ENCODE results near the gene KMT2A. TPM values are rescaled to one million over a fixed set of nuclear protein-coding genes. Genes with fewer than 3 reads are reported as not detected.
"Not testable (repeated sequence)": the region's sequence is repeated elsewhere in the genome, so short reads cannot be mapped to it uniquely, and the experiment has no call there.

Gene KMT2A
- total RNA-seq, 2 donors from 2014 or later = 71.4 to 99.3 TPM

DNA sequence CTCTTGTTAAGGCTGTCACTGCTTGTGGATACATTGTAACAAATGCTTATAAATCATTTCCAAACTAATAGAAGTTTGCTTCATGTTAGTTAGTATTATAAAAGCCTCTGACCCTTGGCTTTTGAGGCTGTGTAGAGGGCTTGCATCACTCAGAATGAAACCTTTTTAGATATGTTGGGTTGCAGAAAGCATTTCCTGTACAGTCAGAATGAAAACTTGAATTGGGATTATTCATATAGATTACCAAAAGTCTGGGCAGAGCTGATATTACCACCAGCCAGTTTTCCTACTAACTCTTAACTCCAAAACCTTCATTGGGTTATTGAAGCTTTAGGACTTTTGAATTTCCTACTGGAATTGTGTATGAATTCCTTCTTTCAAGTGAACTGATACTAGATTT, 12.0 kb downstream of the KMT2A start:
- no peaks in the 10 kb centered on the region for H3K9me3 Mint-ChIP-seq
- ATAC-seq (peak; percentile 80 to 89), DNase-seq (ENCODE audit: low spot score in 2 of 2) (no peak)
- peaks cover 0 to 40% of the 10 kb centered on the region in 2 donors for H3K36me3 Mint-ChIP-seq
- no peak overlapping the region for H3K27ac Mint-ChIP-seq

DNA sequence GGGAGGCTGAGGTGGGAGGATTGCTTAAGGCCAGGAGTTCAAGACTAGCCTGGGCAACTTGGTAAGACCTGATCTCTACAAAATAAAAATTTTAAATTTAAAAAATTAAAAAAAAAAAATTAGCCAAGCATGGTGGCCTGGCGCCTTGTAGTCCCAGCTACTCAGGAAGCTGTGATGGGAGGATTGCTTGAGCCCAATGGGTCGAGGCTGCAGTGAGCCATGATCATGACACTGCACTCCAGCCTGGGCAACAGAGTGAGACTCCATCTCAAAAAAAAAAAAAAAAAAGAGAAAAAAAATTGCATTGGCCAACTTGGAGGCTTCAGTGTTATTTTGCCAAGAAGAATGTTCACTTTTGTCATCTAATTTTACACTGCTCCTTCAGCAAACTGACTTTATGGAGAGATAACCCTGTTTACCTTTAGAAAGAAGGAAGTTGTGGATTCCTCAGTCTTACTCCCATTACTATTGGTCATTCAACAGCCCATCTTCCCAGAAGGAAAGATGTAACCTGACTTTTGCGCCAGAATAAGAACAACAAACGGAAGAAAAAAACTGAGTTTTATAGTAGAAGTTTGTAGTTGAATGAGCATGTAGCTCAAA, 13.1 kb downstream of the KMT2A start:
- H3K9me3 Mint-ChIP-seq = no peaks in the 10 kb centered on the region
- no peak for DNase-seq (ENCODE audit: low spot score in 2 of 2)
- no peak overlapping the region for H3K27ac Mint-ChIP-seq
- no peak for ATAC-seq
- peaks cover 0 to 44% of the 10 kb centered on the region in 2 donors for H3K36me3 Mint-ChIP-seq

DNA sequence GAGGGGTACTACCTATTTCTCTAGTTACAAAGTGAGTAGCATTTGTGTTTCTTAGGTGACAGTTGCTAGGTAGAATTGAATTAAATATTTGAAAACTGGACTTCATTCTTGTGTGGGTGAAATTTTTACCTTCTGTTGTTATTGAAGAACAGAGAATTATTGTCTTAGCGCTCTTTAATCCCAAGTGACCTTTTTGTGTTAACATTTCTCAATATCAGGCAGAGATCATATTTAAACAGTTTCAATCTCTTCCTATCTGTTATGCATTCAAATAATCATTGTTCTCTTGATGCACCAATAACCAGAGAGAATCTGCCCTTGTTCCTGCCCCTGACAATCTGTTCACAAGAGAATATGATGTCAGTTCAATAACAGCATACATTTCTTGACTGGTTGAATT, 14.2 kb downstream of the KMT2A start:
- ATAC-seq (no peak), DNase-seq (ENCODE audit: low spot score in 2 of 2) (no peak)
- no peaks in the 10 kb centered on the region for H3K9me3 Mint-ChIP-seq
- no peak overlapping the region for H3K27ac Mint-ChIP-seq
- peaks cover 0 to 37% of the 10 kb centered on the region in 2 donors for H3K36me3 Mint-ChIP-seq

GRCh38 chr11:118462178-118462577, 25.9 kb downstream of the KMT2A start:
- Mint-ChIP-seq H3K9me3 (no peaks in the 10 kb centered on the region), H3K27ac (no peak overlapping the region), H3K36me3 (no peaks in the 10 kb centered on the region)
- DNase-seq (ENCODE audit: low spot score in 2 of 2) (no peak), ATAC-seq (no peak)

DNA sequence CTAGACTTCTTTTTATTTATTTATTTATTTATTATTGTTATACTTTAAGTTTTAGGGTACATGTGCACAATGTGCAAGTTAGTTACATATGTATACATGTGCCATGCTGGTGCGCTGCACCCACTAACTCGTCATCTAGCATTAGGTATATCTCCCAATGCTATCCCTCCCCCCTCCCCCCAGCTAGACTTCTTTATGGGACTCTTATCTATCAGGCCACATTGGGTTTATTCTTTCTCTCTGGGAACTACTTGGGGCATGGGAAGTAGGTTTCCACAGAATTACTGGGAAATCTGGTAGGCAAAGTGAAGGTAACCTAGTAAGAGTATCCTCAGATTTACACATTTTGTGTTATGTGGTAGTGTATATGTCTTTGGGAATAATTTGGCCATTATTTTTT, 32.7 kb downstream of the KMT2A start:
- not testable (repeated sequence) for H3K27ac Mint-ChIP-seq; ATAC-seq; H3K9me3 Mint-ChIP-seq; DNase-seq (ENCODE audit: low spot score in 2 of 2)
- H3K36me3 Mint-ChIP-seq = peaks cover 0 to 22% of the 10 kb centered on the region in 2 donors

GRCh38 chr11:118471030-118471429, 34.7 kb downstream of the KMT2A start:
- Mint-ChIP-seq H3K27ac (peak overlapping the region in 1 of 2 donors; percentile 42), H3K9me3 (no peaks in the 10 kb centered on the region), H3K36me3 (peaks cover 0 to 22% of the 10 kb centered on the region in 2 donors)
- no peak for DNase-seq (ENCODE audit: low spot score in 2 of 2)
- no peak for ATAC-seq

- DNase-seq (ENCODE audit: low spot score in 2 of 2) (no peak), ATAC-seq (no peak)
- Mint-ChIP-seq H3K9me3 (no peaks in the 10 kb centered on the region), H3K36me3 (peaks cover 13 to 38% of the 10 kb centered on the region in 2 donors), H3K27ac (peak overlapping the region in 1 of 2 donors; percentile 8)
Observed at GRCh38 chr11:118473537-118473936, 37.2 kb downstream of the KMT2A start.

- H3K36me3 Mint-ChIP-seq = peaks cover 14 to 62% of the 10 kb centered on the region in 2 donors
Observed at GRCh38 chr11:118476676-118477075, 40.4 kb downstream of the KMT2A start.

GRCh38 chr11:118481238-118481637, 44.9 kb downstream of the KMT2A start:
- ATAC-seq; H3K9me3 Mint-ChIP-seq; DNase-seq (ENCODE audit: low spot score in 2 of 2): not testable (repeated sequence)
- H3K27ac Mint-ChIP-seq = peak overlapping the region in 1 of 2 donors; percentile 58
- peaks cover 14 to 44% of the 10 kb centered on the region in 2 donors for H3K36me3 Mint-ChIP-seq

More at GRCh38 chr11:118476676-118477075, 40.4 kb downstream of the KMT2A start:
- ATAC-seq = no peak
- DNase-seq (ENCODE audit: low spot score in 2 of 2) = no peak
- no peaks in the 10 kb centered on the region for H3K9me3 Mint-ChIP-seq
- peak overlapping the region; percentile 69 to 76 for H3K27ac Mint-ChIP-seq

DNA sequence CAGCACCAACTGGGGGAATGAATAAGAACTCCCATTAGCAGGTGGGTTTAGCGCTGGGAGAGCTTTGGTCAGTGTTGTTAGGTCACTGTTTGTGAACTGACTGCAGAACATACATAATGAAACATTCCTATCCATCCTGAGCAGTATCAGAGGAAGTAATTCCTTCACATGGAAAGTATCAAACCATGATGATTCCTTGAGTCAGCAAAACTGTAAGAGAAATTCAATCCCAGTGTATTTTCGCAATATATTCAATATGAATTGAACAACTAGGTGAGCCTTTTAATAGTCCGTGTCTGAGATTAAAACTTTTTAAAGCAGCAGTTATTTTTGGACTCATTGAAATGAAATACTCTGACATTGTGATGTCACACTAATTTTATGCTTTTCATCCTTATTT, 48.1 kb downstream of the KMT2A start:
- no peak for ATAC-seq
- H3K36me3 Mint-ChIP-seq = peaks cover 0 to 25% of the 10 kb centered on the region in 2 donors
- peak overlapping the region; percentile 44 to 61 for H3K27ac Mint-ChIP-seq

DNA sequence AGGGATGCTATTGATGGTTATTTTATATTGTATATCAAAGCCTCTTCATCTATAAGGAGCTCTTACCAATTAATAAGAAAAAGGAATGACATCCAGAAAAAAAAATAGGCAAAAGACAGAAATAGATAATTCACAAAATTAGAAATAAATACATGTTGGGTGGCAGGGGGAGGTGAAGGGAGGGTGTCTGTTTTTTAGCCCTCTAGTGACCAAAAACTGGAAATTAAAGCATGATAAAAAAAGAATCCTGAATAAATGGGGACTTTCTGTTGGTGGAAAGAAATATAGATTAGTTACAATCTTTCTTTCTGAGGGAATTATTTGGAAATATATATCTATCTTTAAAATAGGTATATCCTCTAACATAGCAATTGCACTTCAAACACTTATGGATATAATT, 49.0 kb downstream of the KMT2A start:
- Mint-ChIP-seq H3K9me3 (no peaks in the 10 kb centered on the region), H3K27ac (no peak overlapping the region), H3K36me3 (peaks cover 0 to 16% of the 10 kb centered on the region in 2 donors)
- ATAC-seq (no peak), DNase-seq (ENCODE audit: low spot score in 2 of 2) (no peak)

More for the DNA sequence above, 48.1 kb downstream of the KMT2A start:
- no peak for DNase-seq (ENCODE audit: low spot score in 2 of 2)
- no peaks in the 10 kb centered on the region for H3K9me3 Mint-ChIP-seq

GRCh38 chr11:118488480-118489109, 52.3 kb downstream of the KMT2A start:
- Mint-ChIP-seq H3K36me3 (peaks cover 0 to 7% of the 10 kb centered on the region in 2 donors), H3K27ac (peak overlapping the region in 1 of 2 donors; percentile 25), H3K9me3 (no peaks in the 10 kb centered on the region)
- DNase-seq (ENCODE audit: low spot score in 2 of 2) (peak; percentile 73 to 80), ATAC-seq (peak; percentile 63 to 66)

DNA sequence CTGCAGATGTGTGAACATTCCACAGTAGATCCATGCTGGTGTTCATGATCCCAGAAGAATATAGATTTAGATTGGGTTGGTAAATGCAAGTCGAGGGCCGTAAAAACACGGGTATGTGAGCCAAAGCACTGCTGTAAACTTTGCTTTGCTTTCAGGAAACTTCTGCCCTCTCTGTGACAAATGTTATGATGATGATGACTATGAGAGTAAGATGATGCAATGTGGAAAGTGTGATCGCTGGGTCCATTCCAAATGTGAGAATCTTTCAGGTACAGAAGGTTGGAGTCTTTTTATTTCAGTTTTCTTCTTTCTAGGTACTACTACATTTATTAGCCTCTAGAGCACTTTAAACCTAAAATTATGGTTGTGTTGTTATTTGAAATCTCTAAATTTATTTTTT, 54.7 kb downstream of the KMT2A start:
- peaks cover 0 to 15% of the 10 kb centered on the region in 2 donors for H3K36me3 Mint-ChIP-seq
- ATAC-seq (peak in 1 of 2 donors; percentile 65), DNase-seq (ENCODE audit: low spot score in 2 of 2) (no peak)
- H3K27ac Mint-ChIP-seq = peak overlapping the region in 1 of 2 donors; percentile 94
- no peaks in the 10 kb centered on the region for H3K9me3 Mint-ChIP-seq

GRCh38 chr11:118497831-118498230, 61.5 kb downstream of the KMT2A start:
- Mint-ChIP-seq H3K27ac (no peak overlapping the region), H3K36me3 (peaks cover 0 to 34% of the 10 kb centered on the region in 2 donors)

DNA sequence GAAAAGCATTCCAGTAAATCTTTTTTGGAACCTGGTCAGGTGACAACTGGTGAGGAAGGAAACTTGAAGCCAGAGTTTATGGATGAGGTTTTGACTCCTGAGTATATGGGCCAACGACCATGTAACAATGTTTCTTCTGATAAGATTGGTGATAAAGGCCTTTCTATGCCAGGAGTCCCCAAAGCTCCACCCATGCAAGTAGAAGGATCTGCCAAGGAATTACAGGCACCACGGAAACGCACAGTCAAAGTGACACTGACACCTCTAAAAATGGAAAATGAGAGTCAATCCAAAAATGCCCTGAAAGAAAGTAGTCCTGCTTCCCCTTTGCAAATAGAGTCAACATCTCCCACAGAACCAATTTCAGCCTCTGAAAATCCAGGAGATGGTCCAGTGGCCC, 66.9 kb downstream of the KMT2A start:
- Mint-ChIP-seq H3K27ac (peak overlapping the region; percentile 27 to 79), H3K9me3 (no peaks in the 10 kb centered on the region), H3K36me3 (peaks cover 0 to 38% of the 10 kb centered on the region in 2 donors)
- DNase-seq (ENCODE audit: low spot score in 2 of 2) (no peak), ATAC-seq (no peak)

More at GRCh38 chr11:118497831-118498230, 61.5 kb downstream of the KMT2A start:
- no peaks in the 10 kb centered on the region for H3K9me3 Mint-ChIP-seq
- no peak for DNase-seq (ENCODE audit: low spot score in 2 of 2)
- ATAC-seq = no peak

DNA sequence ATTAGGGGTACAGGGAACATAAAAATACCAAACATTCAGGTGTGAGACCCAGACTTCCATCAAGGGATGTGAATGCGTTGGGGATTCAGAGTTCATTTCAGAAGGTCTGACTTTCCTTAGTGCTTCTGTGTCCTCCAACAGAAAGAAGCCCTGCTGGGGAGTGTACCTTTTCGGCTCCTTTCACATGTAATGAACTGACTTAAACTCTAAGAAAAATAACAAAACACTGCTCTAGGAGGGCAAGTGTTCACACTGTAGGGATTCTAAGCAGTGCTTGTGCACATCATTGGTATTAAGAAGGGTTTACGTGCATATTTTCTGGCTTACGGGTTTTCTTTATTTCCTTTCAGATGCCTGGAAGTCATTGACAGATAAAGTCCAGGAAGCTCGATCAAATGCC, 75.3 kb downstream of the KMT2A start:
- ATAC-seq (no peak), DNase-seq (ENCODE audit: low spot score in 2 of 2) (no peak)
- Mint-ChIP-seq H3K36me3 (peaks cover 9 to 21% of the 10 kb centered on the region in 2 donors), H3K9me3 (no peaks in the 10 kb centered on the region), H3K27ac (peak overlapping the region in 1 of 2 donors; percentile 19)

DNA sequence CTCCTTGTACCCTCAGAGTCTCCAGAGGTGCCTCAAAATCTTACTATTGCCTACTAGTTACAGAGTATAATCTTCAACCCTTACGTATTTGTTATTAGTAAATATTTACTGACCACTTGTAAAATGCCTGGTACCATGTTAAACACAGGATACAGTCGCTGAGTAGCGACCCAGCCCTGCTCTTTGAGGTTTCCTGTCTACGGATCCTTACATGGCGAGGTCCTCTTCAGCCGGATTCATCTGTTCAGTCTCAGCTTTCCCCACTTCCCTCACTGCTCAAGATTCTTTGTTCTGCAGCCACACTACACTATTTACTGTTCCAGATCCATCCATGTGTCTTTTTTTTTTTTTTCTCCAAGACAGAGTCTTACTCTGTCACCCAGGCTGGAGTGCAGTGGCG, 77.8 kb downstream of the KMT2A start:
- peak overlapping the region; percentile 42 to 59 for H3K27ac Mint-ChIP-seq
- peaks cover 9 to 19% of the 10 kb centered on the region in 2 donors for H3K36me3 Mint-ChIP-seq
- DNase-seq (ENCODE audit: low spot score in 2 of 2) (no peak), ATAC-seq (no peak)
- H3K9me3 Mint-ChIP-seq = no peaks in the 10 kb centered on the region

- ATAC-seq = no peak
- peak overlapping the region in 1 of 2 donors; percentile 30 for H3K27ac Mint-ChIP-seq
- H3K36me3 Mint-ChIP-seq = peaks cover 13 to 27% of the 10 kb centered on the region in 2 donors
- DNase-seq (ENCODE audit: low spot score in 2 of 2) = no peak
- no peaks in the 10 kb centered on the region for H3K9me3 Mint-ChIP-seq
Observed at GRCh38 chr11:118519549-118519948, 83.3 kb downstream of the KMT2A start.
